Stimulated activated CD4-positive, alpha-beta T cell treated with anti-CD3 and anti-CD28 coated beads, Interleukin-1b, Interleukin-23, amount 100 ng/mL, for 48 hours (primary cell): ENCODE results near the gene TEDC1.

Experiments used
- DNase-seq: peaks from one replicate; pipeline ENCODE4 v3.0.0-alpha.2; 2020

TEDC1 gene

DNA sequence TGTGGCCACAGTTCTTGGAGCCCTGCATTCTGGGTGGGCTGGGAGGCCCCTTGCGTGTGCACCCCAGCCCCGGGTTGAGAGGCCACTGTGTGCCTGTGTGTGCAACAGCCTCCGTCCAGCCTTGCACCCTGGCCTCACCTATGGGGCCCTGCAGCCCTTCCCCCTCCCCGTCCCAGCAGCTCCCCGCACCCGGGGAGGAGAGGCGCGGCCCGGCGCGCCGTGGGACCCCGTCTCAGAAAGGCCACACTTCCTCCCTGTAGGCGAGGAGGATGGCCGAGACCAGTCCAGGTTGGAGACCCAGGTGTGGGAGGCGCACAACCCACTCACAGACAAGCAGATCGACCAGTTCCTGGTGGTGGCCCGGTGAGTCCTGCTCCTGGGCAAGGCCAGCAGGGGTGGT is 33.0 kb upstream of the TEDC1 start:
- no peak for DNase-seq

DNA sequence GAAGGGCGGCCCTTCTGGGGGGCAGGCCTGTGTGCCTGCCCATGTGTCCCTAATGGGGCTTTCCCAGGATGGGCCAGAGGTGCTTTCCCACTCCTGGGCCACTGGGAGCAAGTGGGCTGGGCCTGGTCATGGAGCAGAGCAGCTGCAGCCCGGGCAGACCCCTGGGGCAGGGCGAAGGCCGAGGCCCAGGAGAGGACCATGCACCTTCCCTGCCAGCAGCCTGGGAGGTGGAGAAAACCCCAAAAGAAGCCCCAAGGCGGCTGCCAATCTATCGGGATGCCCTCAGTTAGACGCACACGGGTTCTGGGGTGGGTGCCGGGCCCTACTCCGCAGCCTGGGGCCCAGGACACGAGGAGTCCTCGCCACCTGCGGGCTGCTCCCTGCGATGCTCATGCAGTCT is 32.5 kb upstream of the TEDC1 start:
- no peak for DNase-seq

GRCh38 chr14:105460116-105460515 is 30.9 kb upstream of the TEDC1 start:
- no peak for DNase-seq

DNA sequence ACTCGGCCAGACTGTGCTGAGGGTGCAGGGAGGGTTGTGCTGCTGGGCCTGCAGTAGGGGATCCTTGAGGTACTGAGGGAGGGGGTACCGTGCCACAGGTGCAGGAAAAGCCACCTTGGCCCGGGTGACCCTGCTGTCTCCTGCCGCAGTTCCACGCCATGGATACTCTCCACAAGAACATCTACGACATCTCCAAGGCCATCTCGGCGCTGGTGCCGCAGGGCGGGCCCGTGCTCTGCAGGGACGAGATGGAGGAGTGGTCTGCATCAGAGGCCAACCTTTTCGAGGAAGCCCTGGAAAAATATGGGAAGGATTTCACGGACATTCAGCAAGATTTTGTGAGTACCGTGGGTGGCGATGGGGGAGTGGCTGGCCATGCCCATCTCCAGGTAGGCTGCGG is 30.4 kb upstream of the TEDC1 start:
- no peak for DNase-seq

GRCh38 chr14:105461903-105462302 is 29.1 kb upstream of the TEDC1 start:
- no peak for DNase-seq

GRCh38 chr14:105464501-105464900 is 26.5 kb upstream of the TEDC1 start:
- DNase-seq, result no peak

DNA sequence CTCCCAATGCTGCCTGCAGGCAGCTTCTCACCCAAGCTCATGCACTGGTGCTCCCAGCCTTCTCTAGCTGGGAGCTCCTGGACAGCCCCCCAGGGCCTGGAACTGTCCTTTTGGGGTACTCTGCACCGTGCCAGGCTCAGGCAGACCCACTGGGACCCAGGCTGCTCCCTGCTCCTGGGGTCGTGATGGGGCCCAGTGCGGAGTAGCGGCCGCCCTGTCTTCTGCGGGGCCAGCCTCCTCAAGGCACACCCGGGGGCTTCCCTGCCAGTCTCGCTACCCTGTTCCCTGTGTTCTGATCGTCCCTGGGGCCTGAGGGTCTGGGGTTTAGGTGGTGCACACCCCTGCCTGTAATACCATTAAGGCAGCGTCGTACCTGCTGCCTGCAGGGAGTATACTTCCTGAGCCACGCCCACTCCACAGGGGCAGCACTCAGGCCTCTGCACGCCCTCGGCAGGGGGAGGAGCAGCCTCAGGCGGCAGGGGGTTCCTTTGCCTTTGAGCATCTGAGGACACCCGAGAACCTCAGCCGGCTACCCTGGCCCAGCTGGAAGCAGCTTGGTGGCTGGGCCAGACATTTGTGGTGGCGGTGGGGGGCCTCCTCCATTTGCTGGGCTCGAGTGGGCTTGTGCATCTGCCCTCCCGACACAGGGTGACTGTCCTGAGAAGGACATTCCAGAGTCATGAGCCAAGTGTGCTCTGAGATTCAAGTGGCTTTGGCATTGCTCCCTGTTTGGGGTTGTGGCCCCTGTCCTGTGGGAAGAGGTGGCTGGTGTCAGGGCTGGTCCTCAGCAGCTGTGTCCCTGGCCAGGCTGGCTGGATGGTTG is 25.6 kb upstream of the TEDC1 start:
- no peak for DNase-seq

DNA sequence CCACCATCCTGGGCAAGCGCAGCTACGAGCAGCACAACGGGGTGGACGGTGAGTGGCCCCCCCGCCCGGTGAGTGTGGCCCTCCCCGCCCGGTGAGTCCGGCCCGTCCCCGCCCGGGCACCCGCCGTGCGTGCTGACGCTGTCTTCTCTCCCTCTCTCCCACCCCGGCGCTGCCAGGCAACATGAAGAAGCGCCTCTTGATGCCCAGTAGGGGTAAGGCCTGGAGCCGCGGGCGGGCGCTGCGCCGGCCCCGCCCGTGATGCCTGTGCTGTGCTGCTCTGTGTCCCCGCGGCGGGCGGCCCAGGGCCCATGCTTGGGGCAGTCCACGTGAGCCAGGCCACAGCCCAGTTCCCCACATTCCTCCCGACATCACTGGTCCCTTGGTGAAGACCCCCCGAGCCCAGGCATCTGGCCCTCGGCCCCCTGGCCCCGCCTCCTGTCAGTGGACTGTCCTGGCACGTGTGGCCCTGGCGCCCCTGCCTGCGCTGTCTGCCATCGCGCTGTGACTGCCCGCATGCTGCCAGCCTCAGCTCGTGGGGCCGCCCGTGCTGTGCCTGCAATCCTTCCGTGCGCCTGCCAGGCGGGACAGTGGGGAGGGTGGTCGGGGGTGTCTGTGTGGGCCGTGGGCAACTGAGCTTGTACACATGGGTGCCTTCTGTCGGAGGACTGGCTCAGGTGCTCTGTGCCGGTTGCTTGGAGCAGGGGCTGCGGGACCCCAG is 24.4 kb upstream of the TEDC1 start:
- DNase-seq, result no peak

DNA sequence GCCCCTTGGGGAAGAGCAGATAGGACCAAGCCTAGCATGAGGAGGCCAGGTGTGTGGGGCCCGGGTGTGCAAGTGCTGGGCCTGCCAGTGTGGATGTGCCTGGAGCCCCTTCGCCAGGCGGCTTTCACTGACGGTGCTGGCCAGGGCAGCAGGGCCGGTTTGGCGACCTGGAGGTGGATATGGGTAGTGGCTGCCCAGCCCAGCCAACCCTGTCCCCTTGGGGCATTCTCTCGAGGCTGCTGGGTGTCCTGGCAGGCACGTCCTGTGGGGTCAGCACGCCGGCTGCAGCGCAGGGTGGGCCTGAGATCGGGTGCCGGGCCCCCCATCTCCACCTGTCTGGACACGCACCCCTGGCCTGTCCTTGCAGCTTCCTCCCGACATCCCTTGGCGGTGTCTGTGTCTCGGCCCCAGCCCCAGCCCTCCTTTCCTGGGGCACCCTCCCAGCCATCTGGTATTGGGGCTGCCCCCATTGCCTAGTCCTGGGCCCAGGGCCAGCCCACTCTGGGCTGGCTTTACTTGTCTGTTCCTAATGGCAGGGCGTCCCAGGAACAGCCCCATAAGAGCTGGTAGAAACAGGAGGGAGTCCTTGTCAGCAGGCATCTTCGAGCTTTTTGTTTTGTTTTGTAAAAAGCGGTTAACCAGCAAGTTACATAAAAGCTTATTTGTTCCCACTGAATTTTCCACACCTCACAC is 23.7 kb upstream of the TEDC1 start:
- no peak for DNase-seq

DNA sequence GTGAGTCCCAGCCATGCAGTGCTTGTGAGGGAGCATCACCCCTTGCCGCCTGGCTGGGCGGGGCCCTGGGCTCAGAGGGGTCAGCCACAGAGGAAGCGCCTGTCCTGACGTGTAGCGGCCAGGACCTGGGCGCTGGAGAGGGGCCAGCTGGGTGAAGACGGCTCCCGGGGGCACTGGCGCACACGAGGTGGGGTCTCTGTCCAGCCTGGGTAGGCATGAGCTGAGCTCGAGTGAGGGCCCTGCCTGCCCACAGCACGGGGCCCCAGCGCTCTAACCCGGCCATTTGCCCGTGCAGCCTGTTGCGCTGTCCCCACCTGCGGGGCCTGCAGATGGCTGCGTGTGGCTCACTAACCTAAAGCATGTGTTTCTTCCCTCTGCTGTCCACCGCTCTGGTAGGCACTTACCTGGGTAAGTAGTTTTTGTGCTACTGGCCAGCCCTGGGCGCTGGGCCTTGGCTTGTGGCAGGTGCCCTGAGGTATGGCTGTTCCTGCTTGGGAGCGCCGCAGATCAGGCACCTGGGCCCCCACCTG is 23.0 kb upstream of the TEDC1 start:
- DNase-seq, result no peak

DNA sequence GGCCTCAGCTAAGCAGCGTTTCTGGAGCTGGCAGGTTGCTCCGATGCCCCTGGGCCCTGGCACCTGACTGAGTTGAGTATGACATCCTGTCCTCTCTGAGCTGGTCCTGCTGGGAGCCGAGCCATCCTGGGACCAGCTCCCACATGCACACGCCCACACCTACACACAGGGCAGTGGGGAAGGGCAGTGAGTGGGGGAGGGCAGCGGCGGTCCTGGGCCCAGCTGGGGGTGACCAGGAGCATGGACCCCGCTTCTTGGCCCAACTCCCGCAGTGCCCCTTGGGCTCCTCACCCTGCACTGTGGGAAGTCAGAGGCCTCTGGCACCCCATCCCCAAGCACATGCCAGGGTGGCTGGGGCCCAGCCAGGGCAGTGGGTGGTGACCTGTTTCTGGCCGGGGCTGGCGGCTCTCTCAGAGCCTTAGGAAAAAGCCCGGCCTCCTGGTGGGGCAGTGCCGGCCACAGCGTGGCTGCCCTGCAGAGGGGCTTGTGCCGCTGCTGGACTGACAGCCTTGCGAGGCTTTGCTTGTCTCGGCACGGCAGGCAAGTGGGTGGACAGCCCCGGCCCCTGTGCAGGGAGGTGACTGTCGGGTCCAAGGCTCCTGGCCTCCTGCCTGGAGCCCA is 22.3 kb upstream of the TEDC1 start:
- DNase-seq, result no peak

DNA sequence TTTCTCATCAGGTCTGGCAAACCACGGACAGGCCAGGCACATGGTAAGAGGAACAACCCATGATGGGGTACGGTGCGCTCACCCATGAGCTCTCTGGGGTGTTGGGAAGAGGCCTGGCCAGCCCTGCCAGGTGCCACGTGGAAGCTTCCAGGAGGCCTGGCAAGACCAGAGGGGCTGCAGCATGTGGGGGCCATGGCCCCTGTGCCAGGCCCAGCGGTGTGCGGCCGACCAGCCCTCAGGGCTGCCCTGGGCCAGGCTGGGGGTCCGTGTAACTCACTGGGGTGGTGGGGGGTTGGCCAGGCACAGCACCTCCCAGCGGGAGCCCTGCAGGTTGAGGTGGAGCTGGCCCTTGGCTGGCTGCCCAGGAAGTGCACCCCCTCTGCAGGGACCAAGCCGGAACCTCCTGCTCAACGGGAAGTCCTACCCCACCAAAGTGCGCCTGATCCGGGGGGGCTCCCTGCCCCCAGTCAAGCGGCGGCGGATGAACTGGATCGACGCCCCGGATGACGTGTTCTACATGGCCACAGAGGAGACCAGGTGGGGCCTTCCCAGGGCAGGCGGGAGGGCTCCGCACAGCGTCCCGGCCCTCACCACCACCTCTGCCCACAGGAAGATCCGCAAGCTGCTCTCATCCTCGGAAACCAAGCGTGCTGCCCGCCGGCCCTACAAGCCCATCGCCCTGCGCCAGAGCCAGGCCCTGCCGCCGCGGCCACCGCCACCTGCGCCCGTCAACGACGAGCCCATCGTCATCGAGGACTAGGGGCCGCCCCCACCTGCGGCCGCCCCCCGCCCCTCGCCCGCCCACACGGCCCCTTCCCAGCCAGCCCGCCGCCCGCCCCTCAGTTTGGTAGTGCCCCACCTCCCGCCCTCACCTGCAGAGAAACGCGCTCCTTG is 21.3 kb upstream of the TEDC1 start:
- DNase-seq, result no peak

DNA sequence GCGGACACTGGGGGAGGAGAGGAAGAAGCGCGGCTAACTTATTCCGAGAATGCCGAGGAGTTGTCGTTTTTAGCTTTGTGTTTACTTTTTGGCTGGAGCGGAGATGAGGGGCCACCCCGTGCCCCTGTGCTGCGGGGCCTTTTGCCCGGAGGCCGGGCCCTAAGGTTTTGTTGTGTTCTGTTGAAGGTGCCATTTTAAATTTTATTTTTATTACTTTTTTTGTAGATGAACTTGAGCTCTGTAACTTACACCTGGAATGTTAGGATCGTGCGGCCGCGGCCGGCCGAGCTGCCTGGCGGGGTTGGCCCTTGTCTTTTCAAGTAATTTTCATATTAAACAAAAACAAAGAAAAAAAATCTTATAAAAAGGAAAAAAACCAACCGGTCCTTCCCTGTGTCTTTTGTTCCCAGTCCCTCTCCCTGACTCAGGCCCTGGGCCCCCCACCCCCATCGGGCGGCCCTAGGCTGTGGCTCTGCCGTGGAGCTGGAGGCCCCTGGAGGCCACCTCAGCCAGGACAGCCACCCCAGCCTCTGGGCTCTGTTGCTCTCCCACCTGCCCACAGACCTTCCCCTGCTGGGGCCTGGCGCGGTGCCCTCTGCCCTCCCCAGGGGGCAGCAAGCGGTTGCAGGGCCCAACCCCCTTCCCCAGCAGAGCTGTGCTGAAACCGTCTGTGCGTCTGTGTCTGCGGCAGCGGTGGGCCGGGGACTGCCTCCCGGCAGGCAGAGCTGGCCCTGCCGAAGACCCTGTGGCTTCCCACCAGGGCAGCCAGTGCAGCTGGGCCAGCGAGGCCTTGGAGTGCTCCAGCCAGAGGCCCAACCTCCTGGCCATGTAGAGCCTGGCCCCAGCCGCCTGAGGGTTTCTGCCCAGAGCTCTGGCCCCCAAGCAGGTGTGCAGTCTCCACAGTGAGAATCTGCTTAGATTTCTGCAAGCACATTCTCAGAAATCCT is 20.4 kb upstream of the TEDC1 start:
- no peak for DNase-seq

DNA sequence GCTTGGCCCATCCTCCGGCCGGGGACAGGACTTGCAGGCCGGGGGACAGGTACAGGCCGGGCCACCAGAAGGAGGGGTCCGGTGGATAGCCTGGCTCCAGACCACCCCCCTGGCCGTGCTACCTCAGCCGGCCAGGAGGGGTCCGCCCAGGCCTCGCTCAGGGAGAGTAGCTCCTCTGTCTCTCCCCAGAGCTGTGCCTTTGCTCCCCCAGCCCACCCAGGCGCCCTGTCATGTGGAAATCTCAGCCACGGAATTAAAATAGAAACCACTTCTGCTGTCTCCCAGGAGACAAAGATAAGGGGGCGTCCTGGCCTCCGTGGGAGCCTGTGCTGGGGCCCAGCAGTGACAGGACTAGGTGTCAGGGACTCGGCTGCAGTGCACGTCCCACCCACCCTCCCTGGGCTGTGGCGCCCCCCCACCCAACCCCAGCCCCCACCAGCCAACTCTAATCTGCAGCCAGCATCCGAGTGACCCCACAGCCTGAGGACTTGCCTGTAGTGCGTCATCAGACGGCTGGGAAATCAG is 19.7 kb upstream of the TEDC1 start:
- DNase-seq, result no peak

DNA sequence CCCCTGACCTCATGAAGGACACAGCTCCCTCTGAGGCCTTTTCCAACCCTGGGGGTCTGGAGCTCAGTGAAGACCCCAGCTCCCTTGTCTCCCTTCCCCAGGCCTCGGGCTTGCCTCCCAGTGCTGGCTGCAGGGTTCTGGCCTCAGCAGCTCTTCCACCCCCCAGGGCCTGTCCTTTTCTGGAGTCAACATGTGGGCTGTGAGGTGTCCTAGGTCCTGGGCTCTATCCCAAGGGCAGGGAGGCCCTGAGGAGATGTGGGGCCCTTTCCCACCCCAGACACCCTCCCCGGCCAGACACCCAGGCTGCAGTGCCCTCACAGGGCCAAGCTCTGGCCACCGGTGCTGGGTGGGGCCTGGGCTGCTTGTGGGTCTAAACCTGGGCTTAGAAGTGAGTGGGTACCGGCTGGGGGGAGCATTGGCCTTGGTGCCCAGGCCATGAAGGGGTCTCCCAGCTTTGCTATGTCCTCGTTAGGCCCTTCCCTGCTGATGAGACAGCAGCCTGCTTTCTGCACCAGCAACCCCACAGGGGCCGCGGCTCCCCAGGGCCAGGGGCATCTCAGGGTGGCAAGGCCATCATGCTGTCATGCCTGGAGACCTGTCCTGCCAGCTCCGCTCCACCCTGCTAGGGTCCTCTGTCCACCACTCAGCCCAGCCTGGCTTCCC is 19.1 kb upstream of the TEDC1 start:
- no peak for DNase-seq

GRCh38 chr14:105472486-105472991 is 18.5 kb upstream of the TEDC1 start:
- DNase-seq, result no peak

DNA sequence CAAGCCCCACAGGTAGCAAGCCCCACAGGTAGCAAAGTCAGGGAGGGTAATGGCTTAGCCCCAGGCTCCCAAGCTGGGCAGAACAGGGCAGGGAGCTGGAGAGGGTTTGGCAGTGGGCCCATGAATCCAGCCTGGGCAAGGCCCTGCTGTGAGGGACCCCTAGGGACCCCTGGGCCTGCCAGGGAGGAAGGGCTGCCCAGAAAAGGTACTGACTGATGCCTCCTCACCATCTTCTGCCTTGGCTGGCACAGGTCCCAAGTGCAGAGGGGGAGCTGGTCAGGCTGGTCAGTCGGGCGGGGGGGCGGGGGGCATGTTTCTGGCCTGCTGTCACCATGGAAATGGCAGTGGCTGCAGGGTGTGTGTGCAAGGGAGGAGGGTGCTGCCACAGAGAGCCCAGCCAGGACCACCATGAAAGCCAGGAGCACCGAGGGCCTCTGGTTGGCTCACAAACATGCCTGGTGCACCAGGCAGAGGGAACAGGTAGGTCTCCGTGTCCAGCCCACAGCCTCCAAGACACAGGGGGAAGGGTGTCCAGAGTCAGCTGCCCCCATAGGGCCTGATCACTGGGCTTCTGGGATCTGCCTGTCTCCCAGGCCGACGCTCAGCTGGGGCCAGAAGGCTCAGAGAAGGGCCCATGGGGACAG is 17.9 kb upstream of the TEDC1 start:
- DNase-seq, result no peak

GRCh38 chr14:105473677-105474482 is 17.2 kb upstream of the TEDC1 start:
- DNase-seq, result peak; percentile 54
